NCI-H748 (cell line): ENCODE data around the gene MYO1F.
"Not testable (repeated sequence)": the region's sequence is repeated elsewhere in the genome, so short reads cannot be mapped to it uniquely, and the experiment has no call there.

Source experiments
- DNase-seq: peaks from one replicate; lab custom pipeline; 2025; ENCODE audit not compliant: unreplicated experiment; lab: John Stamatoyannopoulos, UW

The MYO1F gene

DNA sequence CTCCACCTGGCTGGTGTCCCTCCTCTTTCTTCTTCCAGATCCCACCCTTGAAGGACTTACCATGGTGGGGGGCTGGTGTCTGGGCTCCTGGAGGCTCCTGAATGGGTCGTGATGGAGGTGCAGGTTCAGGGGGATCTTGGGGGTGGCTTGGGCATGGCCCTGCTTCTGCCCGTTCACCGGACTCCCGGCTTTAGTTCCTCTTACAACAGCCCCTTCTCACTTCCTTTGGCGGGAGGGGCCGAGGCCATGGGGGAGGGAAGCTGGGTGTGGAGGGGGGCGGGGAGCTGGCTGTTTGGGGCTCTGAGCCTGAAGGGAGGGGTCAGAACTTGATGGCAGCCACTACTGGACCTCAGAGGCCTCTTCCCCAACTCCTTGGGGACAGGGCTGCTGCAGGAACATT, at the start of gene MYO1F:
Gene MYO1F, minus strand, starts transcription at position 196 of the 400 bp plus-strand sequence. Its CDS starts 133 bp downstream, at position 63.
- DNase-seq: no peak

GRCh38 chr19:8626842-8627241, 49.6 kb upstream of the MYO1F start:
- no peak for DNase-seq

GRCh38 chr19:8622886-8623285, 45.6 kb upstream of the MYO1F start:
- DNase-seq: not testable (repeated sequence)

DNA sequence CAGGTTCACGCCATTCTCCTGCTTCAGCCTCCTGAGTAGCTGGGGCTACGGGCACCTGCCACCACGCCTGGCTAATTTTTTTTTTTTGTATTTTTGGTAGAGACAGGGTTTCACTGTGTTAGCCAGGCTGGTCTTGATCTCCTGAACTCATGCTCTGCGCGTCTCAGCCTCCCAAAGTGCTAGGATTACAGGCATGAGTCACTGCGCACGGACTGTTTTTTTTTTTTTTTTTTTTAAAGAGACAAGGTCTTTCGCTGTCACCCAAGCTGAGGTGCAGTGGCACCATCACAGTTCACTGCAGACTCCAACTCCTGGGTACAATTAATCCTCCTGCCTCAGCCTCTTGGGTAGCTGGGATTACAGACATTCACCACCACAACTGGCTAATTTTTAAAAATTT, 41.5 kb upstream of the MYO1F start:
- no peak for DNase-seq

DNA sequence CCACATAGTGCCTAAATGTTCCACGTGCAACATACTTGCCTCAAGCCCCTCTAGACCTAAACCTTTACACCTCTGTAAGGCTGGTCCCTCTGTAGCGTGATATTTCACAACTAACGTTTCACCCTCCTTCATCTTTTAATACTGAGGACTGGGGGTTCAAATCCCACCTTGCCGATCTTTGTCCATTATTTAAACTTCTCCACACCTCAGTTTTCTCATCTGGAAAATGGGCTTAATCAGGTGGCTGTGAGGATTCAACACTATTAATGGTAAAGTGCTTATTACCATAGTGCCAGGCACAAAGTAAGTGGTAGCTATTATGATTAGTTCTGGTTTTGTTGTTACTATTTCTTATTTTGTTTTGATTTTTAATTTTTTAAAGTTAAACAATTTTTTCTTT, 40.7 kb upstream of the MYO1F start:
- no peak for DNase-seq

- not testable (repeated sequence) for DNase-seq
Measured at GRCh38 chr19:8617325-8617724, 40.1 kb upstream of the MYO1F start.

DNA sequence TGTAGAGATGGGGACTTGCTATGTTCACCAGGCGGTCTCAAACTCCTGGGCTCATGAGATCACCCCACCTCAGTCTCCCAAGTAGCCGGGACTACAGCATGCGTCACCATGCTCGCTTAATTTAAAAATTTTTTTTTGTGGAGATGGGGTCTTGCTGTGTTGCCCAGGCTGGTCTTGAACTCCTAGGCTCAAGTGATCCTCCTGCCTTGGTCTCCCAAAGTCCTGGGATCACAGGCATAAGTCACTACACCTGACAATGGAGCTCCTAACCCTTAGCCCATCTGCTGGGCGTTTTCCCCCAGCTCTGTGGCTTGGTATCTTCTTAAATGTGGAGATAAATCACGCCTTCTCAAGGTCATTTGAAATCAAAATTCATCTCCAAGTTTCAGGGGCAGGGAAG, 39.6 kb upstream of the MYO1F start:
- no peak for DNase-seq

DNA sequence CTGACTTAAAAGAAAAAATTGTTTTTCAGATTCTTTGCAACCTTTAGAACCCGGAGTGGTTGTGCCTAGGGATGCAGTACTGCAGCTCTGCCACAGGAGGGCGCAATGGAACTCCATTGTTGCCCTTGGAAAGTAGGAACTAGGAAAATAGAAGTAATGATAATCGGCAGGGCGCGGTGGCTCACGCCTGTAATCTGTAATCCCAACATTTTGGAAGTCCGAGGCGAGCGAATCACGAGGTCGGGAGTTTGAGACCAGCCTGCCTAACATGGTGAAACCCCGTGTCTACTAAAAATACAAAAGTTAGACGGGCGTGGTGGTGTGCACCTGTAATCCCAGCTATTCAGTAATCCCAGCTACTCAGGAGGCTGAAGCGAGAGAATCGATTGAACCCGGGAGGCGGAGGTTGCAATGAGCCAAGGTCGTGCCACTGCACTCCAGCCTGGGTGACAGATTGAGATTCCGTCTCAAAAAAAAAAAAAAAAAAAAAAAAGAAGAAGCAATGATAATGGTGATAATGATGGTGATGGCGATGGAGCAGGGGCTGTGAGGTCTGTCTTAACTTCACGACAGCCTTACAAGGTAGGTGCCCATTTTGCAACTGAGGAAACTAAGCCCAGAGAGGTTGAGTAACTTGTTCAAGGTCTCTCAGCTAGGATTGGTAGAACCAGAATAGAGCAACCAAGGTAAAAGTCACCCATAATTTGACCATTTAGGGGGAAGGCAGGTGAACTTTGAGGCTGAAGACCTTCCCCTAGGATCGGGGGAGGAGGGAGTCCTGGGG, 38.8 kb upstream of the MYO1F start:
- peak; percentile 33 for DNase-seq

DNA sequence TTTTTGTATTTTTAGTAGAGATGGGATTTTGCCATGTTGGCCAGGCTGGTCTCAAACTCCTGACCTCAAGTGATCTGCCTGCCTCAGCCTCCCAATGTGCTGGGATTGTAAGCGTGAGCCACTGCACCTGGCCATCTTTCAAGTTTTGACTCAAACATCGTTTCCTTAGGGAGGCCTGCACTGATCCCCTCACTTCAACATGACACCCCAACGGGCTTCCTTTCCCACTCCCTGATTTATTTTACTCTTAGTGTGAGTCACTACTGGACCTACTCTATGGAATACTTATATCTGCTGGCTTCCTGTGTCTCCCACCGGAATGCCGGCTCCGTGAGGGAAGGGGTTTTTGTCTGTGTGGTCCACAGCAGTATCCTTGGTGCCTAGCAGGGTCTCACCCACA, 37.8 kb upstream of the MYO1F start:
- DNase-seq: no peak

DNA sequence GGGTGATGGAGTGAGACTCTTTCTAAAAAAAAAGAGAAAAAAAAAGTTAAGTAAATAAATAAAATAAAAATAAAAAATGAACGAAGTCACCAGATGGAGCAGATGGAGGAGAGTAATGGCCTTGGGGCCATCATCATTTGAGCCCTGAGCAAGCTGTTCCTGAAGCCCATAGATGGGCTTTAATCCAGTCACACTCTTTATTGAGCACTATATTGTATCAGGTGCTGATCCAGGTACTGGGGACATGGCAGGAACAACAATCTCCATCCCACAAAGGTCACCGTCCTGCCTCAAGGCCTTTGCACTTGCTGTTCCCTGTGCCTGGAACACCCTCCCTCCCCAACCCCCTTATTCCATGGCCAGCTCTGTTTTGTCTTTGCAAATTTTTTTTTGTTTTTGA, 37.2 kb upstream of the MYO1F start:
- no peak for DNase-seq

GRCh38 chr19:8612807-8613171, 35.5 kb upstream of the MYO1F start:
- no peak for DNase-seq

- DNase-seq: no peak
Measured at GRCh38 chr19:8611877-8612806, 34.9 kb upstream of the MYO1F start.

DNA sequence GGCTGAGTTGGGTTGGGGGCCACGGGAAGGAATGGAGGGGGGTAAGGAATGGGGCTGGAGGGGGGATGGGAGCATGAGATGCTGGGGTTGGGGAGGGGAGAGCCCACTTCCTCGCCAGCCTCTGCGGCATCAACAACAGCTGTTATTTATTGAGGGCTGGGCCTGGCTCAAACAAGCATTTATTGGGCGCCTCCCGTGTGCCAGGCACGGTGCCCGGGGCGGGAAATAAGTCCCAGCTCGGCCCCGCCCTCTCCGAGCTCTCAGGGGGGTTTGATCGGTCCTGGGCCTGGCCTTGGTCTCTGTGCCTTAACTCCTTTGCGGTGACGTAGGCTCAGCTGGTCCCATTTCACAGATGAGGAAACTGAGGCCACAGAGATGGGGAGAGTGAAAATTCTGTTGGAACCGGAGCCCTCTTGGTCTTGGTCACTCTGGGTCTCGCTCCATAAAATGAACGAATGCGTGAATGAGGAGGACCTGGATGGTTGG, 34.2 kb upstream of the MYO1F start:
- no peak for DNase-seq

GRCh38 chr19:8610936-8611300, 33.7 kb upstream of the MYO1F start:
- DNase-seq: no peak

- no peak for DNase-seq
Measured at GRCh38 chr19:8610041-8610935, 33.0 kb upstream of the MYO1F start, which contains the start of gene ADAMTS10. Gene ADAMTS10 (minus strand): TSS chr19:8610715. CDS start chr19:8605710, 5,005 bp downstream.

DNA sequence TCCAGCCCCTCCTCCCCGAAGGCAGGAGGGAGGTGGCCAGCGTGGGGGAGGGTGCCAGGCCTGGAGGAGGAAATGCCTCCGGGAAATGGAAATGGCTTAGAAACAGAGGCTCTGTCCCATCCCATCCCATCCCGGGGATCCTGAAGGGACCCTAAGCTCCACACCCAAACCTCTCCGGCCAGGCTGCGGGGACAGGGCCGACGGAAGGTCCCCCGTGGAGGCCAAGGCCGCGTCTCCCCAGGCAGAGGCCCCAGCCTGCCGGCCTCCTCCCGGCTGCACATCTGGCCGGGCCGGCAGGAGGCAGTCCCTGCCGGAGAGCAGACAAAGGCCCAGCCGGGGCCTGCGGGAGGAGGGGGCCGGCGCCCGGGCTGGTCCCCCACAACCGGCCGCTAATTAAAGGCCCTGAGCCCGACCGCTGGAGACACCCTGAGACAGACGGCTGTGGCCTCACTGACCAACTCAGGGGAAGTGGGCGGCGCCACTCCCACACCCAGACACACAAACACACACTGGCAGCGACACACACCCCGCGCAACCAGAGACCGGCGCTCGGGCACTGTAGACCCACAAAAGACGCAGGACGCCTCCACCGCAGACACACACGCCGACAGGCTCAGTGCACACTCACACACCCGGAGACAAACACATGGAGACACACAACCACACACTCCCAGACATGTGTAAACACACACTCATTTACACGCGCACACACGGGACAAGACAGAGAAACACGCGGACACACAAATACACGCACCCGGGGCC, 32.2 kb upstream of the MYO1F start:
- no peak for DNase-seq

DNA sequence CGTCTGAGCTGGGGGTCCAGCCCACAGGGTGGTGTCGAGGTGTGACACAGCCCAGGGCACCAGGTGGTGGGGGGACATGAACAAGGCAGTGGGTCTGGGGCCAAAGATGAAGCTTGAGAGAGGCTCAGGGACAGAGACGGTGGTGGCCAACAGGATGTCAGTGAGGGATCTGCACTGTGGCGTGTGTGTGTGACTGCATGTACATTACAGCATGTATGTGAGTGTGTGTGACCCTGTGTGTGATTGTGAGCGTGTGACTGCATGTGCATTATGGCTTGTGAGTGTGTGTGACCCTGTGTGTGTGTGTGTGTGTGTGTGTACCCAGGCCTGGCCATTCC, 31.7 kb upstream of the MYO1F start:
- no peak for DNase-seq

DNA sequence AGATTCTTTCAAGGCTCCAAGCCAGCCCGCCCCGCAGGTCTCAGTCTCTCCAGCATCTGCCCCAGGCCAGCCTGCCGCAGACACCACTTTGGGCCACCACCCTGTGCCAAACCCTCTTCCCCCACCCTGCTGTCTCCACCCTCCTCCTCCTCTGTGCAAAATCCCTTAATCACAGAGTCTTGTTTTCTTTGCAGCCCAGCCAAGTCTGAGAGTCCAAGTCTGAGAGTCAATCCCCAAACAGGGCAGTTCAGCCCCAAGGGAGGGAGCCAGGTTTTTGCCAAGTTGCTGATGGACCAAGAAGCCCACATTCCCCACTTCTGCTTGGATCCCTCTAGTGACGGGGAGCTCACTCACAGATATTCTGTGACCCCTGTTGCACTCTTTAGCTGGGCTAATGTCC, 30.1 kb upstream of the MYO1F start:
- no peak for DNase-seq

DNA sequence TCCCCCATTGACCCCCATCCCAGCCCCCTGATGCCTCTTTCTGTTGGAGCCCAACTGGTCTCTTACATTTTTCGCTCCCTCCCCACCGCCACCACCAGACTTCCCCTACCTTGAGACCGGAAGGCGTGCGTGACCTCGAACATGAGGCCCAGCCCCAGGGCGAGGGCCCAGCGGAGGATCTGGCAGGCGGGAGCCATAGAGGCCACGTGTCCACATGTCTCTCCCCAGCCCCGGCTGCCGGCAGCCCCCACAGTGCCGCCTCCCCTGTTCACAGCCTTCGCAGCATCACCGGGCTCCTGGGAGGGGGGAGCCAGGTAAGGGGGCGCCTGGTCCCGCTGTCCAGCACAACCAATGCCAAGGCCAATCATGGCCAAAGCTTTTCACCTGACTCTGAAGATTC, 28.3 kb upstream of the MYO1F start:
- DNase-seq: no peak

DNA sequence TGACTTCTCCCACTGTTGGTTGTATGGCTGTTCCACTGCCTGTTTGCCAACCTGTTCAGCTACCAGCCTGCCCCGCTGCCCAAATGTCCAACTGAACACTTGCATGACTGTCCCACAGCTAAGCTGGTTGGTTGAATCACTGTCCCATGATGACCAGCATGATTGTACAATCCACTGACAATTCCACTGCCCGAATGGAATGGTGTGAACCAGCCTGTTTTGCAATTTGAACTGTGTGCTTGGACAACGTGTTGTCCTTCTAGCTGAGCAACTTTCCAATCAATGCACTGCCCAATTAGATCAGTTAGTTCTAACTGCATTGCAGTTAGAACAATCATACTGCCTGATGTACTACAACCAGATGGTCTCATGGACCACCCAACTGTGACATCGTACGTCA, 24.6 kb upstream of the MYO1F start:
- no peak for DNase-seq
